ENCODE data around the gene CCDC71. TPM values are rescaled to one million over a fixed set of nuclear protein-coding genes. Genes with fewer than 3 reads are reported as not detected.
A peak's percentile ranks its signal among the peaks of the same experiment; 100 is the strongest.

The CCDC71 gene
- total and polyA plus RNA-seq, 2 of the 13 experiments (the other 11 are each of a cell fraction or from before 2014, with no cell fraction given): 9.7 to 14.3 TPM

DNA sequence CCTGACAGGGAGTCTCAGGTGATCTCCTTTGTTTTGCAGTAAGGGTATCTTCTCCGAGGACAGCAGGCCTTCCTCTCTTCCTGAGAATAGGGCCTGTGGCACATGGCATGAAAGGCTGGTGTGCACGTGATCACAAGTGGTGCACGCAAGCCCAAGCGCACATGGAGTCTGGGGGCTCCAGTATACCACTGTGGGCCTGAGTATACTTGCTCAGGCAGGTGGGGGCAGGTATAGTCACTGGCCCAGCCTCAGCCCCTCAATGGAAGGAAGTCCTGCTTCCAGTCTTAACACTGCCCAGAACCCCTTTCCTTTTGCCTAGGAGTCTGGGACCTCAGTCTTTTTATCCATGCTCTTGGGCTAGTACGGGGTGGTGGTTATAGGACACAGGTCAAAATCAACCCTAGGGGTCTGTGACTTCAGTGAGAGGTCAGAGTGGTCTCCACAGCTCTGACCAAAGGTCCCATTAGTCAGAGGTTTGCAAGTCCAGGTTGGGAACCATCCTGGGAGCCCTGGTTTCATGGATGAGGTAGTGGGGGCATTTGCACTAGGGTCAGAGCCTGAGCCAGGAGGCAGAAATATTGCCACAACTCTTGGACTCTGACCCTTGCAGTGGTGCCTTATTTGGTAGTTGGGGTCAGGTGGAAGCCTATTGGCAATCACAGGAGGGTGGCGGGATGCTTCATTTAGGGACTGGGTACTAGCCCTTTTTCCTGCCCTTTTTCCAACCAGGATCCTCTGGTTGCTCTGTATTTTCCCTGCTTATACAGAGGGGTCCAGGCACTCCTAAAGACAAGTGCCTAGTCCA lies 823 bp upstream of the CCDC71 start (continued):
- TF ChIP-seq YY1 (IDR thresholded peaks at IDR 0.05; ENCODE audit: insufficient read depth, insufficient replicate concordance, low read depth, low read length): no peak
- TF ChIP-seq MAZ (IDR thresholded peaks at IDR 0.05; ENCODE audit: borderline replicate concordance, low read depth, low read length): no peak
- TF ChIP-seq MAZ (CRISPR knock-in tag; IDR thresholded peaks at IDR 0.05; ENCODE audit: low read depth): no peak
- TF ChIP-seq, protein P1, sequence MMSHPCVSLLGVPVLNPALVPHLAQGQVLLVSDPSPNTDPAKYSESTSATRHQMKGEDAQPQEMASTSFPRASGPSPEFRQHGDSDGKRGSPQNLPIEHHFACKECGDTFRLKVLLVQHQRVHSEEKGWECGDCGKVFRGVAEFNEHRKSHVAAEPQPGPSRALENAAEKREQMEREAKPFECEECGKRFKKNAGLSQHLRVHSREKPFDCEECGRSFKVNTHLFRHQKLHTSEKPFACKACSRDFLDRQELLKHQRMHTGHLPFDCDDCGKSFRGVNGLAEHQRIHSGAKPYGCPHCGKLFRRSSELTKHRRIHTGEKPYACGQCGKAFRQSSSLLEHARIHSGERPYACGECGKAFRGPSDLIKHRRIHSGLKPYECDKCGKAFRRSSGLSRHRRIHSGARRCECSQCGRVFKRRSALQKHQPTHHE (CRISPR knock-in tag; IDR thresholded peaks at IDR 0.05; ENCODE audit: borderline replicate concordance): no peak
- TF ChIP-seq NCOR1 (IDR thresholded peaks at IDR 0.05; ENCODE audit: borderline replicate concordance, low read length): peak; percentile 43; the same call in 1 of the 2 replicates
- TF ChIP-seq SCMH1 (CRISPR knock-in tag; IDR thresholded peaks at IDR 0.05; ENCODE audit: borderline replicate concordance): no peak
- TF ChIP-seq, protein P2, sequence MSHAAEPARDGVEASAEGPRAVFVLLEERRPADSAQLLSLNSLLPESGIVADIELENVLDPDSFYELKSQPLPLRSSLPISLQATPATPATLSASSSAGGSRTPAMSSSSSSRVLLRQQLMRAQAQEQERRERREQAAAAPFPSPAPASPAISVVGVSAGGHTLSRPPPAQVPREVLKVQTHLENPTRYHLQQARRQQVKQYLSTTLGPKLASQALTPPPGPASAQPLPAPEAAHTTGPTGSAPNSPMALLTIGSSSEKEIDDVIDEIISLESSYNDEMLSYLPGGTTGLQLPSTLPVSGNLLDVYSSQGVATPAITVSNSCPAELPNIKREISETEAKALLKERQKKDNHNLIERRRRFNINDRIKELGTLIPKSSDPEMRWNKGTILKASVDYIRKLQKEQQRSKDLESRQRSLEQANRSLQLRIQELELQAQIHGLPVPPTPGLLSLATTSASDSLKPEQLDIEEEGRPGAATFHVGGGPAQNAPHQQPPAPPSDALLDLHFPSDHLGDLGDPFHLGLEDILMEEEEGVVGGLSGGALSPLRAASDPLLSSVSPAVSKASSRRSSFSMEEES (CRISPR knock-in tag; IDR thresholded peaks at IDR 0.05): no peak
- TF ChIP-seq, protein P3, sequence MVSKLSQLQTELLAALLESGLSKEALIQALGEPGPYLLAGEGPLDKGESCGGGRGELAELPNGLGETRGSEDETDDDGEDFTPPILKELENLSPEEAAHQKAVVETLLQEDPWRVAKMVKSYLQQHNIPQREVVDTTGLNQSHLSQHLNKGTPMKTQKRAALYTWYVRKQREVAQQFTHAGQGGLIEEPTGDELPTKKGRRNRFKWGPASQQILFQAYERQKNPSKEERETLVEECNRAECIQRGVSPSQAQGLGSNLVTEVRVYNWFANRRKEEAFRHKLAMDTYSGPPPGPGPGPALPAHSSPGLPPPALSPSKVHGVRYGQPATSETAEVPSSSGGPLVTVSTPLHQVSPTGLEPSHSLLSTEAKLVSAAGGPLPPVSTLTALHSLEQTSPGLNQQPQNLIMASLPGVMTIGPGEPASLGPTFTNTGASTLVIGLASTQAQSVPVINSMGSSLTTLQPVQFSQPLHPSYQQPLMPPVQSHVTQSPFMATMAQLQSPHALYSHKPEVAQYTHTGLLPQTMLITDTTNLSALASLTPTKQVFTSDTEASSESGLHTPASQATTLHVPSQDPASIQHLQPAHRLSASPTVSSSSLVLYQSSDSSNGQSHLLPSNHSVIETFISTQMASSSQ (IDR thresholded peaks at IDR 0.05; ENCODE audit: low read depth): no peak
- TF ChIP-seq, protein P3 (CRISPR knock-in tag; IDR thresholded peaks at IDR 0.05; ENCODE audit: borderline replicate concordance): no peak
- TF ChIP-seq BORCS8-MEF2B (CRISPR knock-in tag; IDR thresholded peaks at IDR 0.05): peak; percentile 60; the same call in 1 of the 2 replicates
- TF ChIP-seq, protein P4, sequence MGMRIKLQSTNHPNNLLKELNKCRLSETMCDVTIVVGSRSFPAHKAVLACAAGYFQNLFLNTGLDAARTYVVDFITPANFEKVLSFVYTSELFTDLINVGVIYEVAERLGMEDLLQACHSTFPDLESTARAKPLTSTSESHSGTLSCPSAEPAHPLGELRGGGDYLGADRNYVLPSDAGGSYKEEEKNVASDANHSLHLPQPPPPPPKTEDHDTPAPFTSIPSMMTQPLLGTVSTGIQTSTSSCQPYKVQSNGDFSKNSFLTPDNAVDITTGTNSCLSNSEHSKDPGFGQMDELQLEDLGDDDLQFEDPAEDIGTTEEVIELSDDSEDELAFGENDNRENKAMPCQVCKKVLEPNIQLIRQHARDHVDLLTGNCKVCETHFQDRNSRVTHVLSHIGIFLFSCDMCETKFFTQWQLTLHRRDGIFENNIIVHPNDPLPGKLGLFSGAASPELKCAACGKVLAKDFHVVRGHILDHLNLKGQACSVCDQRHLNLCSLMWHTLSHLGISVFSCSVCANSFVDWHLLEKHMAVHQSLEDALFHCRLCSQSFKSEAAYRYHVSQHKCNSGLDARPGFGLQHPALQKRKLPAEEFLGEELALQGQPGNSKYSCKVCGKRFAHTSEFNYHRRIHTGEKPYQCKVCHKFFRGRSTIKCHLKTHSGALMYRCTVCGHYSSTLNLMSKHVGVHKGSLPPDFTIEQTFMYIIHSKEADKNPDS (CRISPR knock-in tag; IDR thresholded peaks at IDR 0.05): no peak
- 0 out of 2 replicates have a peak, but pooled peaks have one; percentile 1 for TF ChIP-seq HES4 (CRISPR knock-in tag; IDR thresholded peaks at IDR 0.05; ENCODE audit: borderline replicate concordance)
- TF ChIP-seq TAF1 (CRISPR knock-in tag; IDR thresholded peaks at IDR 0.05): no peak
- no peak for TF ChIP-seq EP300 (IDR thresholded peaks at IDR 0.05; ENCODE audit: low read depth in 2 of 2, low read length in 2 of 2)
- no peak for TF ChIP-seq EP300 (CRISPR knock-in tag; IDR thresholded peaks at IDR 0.05; ENCODE audit: borderline replicate concordance)
- TF ChIP-seq DPF2 (CRISPR knock-in tag; IDR thresholded peaks at IDR 0.05; ENCODE audit: borderline replicate concordance, low read depth): no peak
- TF ChIP-seq NR3C1 (CRISPR knock-in tag; IDR thresholded peaks at IDR 0.05): no peak

Measured in HepG2 (cell line).